Fibroblast of skin of scalp (primary cell): ENCODE results near the gene MYO1D.

Source experiments
- DNase-seq: peaks from one replicate; pipeline ENCODE4 v3.0.0-alpha.2; 2013

The MYO1D gene

GRCh38 chr17:32486111-32486700 lies 390.7 kb downstream of the MYO1D start:
- DNase-seq: peak; percentile 75

- no peak for DNase-seq
Observed at GRCh38 chr17:32485261-32486110, 391.4 kb downstream of the MYO1D start.

GRCh38 chr17:32484628-32485027 lies 392.3 kb downstream of the MYO1D start:
- no peak for DNase-seq

DNA sequence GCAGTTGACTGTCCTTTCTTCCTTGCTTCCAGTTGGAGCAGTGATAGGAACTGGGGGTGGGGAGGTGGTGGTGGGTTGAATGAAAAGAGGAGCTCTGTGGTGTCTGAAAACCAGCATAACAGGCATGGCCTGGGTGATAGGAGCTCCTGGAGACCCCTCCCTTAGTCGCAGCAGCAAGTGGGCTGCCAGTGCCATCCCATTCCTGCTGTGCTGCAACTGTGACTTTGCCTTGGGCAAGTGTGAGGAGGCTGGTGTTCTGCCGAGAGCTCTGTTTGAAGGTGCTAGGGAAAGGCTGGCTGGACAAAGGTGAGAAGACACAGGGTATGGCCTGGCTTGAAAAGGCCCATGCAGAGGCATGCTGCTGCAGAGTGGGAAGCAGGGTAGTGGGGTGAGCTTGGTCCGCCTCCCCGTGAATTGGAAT lies 392.9 kb downstream of the MYO1D start:
- DNase-seq: no peak

DNA sequence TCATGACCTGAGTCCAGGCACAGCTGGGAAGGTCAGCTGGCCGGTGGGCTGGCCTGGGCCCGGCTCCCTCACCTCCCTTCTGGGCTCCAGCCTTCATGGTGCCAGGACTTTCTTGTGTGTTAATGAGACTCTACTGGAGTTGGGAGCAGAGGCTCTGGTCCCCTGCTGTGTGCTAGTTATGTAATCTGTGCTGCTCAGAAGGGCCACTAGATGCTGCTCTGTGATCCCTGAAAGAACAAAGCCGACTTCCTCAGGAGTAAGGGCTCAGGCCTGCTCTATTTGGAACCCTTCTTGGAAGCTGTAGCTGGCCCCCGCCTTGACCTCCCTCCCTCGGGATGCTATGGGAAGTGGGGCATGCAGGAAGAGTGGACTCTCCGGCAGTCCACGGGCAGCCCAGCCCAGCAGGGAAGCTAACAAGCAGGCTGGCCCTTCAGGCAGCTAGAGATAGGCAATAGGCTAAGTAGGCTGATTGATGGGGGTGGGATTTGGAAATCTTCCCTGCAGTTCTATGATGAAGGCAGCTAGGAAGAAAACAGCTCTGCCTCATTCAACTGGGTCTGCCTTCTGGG lies 393.4 kb downstream of the MYO1D start:
- DNase-seq: peak; percentile 90

DNA sequence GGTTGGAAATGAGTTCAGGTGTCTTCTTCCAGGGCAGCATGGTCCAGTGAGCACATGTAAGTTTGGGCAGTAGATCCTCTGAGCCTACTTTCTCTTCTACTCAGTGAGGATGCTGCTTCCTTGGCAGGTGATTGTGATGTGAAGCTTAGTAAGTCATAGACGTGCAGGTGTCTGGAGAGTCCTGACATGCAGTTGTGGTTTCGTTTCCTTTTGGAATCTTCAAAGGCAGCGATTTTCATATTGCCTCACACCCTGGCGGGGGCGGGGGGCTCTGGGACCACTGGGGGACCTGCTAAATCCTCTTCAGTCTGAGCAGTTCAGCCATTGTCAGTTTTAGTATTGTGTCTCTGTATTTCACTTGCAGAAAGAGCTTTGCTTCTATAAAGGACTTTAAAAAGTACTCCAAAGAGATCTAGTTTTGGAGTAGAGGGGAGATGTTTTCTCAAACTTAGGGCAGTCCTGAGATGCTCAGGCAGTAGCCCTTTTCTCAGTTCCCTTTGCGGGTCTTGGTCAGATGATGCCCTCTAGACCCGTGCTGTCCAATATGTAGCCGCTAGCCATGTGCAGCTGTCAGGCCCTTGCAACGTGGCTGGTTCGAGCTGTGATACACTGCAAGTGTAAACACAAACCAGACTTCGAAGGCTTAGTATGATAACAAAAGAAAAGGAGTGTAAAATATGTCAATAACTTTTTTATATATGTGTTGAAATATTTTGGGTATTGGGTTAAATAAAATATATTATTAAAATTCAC lies 394.2 kb downstream of the MYO1D start:
- no peak for DNase-seq

GRCh38 chr17:32481193-32481592 lies 395.7 kb downstream of the MYO1D start:
- no peak for DNase-seq

GRCh38 chr17:32479074-32479617 lies 397.8 kb downstream of the MYO1D start:
- DNase-seq: no peak

DNA sequence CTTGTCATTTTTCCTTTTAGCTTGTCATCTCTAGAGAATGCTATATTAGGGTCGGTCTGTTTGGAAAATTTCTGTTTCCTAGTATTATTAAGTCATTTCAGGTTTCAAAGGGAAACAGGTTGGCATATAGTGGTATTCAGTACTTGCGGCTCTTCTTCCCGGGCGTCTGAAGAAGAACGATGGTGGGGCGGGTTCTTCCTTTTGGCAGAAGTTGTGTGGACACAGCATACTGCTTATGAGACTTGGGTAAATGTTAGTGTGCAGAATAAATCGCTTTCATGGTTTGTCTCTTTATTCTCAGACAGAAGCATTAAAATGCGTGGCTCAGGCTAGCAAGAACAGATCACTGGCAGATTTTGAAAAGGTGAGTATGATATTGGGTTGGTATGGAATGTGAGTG lies 399.7 kb downstream of the MYO1D start:
- no peak for DNase-seq

- DNase-seq: no peak
Observed at GRCh38 chr17:32475258-32475657, 401.7 kb downstream of the MYO1D start.

DNA sequence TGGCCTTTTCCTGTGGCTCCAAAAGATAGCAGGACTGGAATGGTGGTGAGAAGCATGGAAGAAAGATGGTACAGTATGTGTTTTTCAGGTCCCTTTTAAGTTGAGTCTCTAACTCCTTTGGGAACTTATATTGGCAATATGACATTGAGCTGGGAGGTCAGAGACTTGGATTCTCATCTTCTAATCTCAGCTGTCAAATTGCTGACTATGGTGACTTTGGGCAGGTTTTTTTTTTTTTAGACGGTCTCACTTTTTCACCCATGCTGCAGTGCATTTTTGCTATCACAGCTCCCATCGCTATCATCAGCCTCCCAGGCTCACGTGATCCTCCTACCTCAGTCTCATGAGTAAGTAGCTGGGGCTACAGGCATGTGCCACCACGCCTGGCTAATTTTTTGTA lies 405.3 kb downstream of the MYO1D start:
- no peak for DNase-seq

DNA sequence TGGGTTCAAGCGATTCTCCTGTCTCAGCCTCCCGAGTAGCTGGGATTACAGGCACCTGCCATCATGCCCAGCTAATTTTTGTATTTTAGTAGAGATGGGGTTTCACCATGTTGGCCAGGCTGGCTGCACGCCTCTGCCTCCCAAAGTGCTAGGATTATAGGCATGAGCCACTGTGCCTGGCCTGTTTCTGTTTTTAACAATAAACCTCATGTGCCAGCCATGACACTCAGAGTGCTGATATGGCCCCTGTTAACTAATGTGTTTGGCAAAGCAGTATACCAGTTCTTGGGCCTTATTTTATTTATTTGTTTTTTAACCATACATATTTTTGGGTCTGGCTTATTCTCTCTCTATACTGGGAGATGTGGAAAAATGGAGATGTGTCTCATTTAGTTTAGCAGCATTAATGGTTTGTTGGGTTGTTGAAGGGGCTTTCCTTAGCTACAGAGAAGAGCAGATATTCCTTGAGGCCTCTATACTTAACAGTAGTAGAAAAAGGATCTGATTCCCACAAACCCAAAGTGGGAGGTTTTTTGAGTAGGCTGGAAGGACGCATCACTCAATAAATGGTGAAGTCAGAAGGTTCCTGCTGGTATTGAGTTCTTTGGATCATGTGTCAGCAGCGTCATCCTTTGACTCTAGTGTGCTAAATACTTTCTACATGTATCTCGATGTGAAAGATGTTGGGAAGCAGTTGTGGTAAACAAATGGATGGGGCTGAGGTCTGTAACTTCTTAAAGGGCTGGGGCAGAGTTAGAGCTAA lies 406.3 kb downstream of the MYO1D start:
- no peak for DNase-seq

DNA sequence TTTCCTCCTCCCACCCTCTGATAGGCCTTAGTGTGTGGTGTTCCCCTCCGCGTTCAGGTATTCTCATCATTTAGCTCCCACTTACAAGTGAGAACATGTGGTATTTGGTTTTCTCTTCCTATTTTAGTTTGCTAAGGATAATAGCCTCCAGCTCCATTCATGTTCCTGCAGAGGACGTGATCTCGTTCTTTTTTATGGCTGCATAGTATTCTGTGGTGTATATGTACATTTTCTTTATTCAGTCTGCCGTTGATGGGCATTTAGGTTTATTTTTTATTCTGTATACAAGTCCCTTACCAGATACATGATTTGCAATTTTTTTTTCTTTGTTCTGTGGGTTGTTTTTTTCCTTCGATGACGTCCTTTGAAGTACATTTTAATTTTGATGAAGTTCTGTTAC lies 409.0 kb downstream of the MYO1D start:
- no peak for DNase-seq

- no peak for DNase-seq
Observed at GRCh38 chr17:32464374-32464773, 412.6 kb downstream of the MYO1D start.

DNA sequence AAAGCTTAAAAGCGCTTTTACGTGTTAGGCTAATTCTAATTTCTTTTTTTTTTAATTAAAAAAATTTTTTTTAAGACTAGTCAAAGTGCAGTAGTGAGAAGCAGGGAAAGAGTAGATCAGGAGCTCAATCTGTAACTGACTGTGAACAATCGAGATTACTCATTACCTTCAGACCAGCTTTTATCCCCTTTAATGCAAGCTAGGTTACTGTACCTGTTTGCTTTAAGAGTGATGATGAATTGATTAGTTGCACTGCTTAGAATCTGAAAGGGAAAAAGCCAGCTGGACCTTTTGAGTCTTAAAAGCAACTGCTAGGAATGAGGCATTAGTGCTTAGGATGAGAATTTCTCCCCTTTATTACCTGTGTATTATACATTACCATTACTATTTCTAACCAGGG lies 413.6 kb downstream of the MYO1D start:
- DNase-seq: no peak

DNA sequence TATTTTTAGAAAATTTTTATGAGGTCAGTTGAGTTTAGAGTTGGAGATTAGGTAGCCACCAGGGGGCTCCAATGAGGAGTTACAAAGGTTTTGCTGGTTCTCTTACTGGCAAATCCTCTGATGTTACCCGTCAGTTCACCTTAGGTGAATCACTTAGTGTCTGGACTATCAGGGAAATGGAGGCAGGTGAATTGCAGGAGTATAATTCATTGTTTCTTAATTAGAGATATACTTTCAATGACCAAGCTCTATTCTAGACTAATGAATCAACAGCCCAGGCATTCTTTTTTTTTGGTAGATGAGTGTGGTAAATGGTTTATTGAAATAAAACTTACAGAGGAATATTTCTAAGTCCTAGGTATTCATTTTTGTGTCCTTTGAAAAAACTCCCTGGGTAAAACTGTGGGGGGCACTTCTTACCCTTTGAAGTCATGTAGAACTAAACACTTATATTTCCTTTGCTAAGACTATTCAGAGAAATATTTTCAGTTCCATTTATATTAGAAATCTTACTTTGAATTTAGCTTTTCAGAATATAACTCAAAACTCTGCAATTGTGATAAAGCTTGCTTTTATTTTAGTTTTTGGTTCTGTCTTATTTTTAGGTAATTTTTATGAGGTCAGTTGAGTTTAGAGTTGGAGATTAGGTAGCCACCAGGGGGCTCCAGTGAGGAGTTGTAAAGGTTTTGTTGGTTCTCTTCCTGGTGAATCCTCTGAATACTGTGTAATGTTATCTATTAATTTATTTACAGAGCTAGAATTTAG lies 414.9 kb downstream of the MYO1D start:
- DNase-seq: peak; percentile 51

GRCh38 chr17:32461498-32461852 lies 415.4 kb downstream of the MYO1D start:
- DNase-seq: no peak

DNA sequence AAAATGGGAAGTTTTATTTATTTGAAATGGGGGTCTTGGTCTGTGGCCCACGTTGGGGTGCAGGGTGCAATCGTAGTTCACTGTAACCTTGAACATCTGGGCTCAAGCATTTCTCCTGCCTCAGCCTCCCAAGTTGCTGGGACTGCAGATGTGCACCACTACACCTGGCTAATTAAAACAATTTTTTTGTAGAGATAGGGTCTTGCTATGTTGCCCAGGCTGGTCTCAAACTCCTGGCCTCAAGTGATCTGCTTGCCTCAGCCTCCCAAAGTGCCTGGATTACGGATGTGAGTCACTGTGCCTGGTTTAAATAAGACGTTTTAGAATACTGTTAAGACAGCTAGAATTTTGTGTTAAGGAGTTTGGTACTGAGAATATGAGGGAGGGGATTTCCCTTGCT lies 416.9 kb downstream of the MYO1D start:
- DNase-seq: no peak

DNA sequence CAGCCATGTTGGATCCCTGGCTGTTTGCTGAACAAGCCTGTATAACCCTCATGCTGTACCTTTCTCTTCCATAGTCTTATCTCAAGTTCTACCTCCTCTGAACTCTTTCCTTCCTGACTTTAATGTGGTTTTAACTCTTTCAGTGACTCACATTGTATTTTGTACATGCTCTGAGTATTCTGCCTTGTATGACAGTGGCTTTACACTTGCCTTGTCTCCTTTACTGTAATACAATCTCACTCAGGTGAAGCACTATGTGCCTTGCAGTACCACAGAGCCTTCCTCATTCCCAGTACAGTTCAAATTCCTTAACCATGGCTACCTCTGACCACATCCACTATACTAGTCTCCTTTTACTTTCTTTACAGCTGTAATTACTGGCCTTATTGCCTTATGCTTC lies 418.6 kb downstream of the MYO1D start:
- no peak for DNase-seq

DNA sequence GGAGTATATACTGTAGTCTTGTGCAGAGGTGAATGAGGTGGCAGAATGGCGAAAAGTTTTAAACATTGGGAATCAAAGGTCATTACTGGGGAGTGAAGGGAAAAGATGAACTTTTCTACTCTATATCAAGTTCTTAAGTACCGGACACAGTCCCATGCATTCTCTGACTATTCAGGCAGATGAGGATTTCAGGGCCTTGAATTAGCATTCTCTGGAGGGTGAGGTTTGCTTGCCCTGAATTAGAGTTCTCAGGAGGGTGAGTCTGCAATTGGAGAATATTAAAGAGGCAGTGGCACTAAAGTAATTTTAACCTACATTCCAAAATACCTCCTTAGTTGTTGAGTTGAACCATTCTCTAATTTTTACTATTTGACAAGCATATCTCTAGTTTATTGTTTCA lies 423.6 kb downstream of the MYO1D start:
- DNase-seq: no peak

GRCh38 chr17:32452281-32452680 lies 424.6 kb downstream of the MYO1D start:
- DNase-seq: no peak

GRCh38 chr17:32451879-32452278 lies 425.0 kb downstream of the MYO1D start:
- no peak for DNase-seq
